ENCODE data around the gene CC2D2A.
"Not testable (repeated sequence)": the region's sequence is repeated elsewhere in the genome, so short reads cannot be mapped to it uniquely, and the experiment has no call there.

Gene CC2D2A

DNA sequence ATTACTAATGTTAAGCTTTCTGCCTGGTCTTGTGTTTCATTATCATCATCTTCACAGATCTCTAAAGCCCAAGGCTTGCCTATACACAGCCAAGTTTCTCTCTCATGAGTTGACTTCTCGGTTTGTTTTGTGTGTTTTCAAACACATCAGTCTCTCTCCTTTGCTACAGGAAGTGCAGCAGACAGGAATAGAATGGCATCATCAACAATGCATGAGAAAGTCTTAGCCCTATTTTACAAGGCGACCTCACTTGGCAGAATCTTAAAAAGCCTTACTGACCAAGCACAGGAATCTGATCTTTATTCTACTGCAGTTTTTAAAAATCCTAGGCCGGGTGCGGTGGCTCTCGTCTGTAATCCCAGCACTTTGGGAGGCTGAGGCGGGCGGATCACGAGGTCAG, 36.8 kb downstream of the CC2D2A start:
- Histone ChIP-seq H3K4me1 (ENCODE audit: control insufficient read depth in 5 of 5, insufficient read depth in 5 of 5, low read length in 5 of 5) (no peaks in the 10 kb centered on the region), H3K27me3 (ENCODE audit: control insufficient read depth in 5 of 5, insufficient read depth in 4 of 5, low read length in 5 of 5) (no peaks in the 10 kb centered on the region), H3K4me3 (ENCODE audit: low read depth in 1 of 5, low read length in 5 of 5) (no peak overlapping the region), H3K9me3 (ENCODE audit: control insufficient read depth in 5 of 5, low read length in 5 of 5) (no peaks in the 10 kb centered on the region), H3K36me3 (ENCODE audit: control insufficient read depth in 5 of 5, insufficient read depth in 5 of 5, low read length in 5 of 5) (peaks cover 14 to 42% (median 21%) of the 10 kb centered on the region in 5 donors), H3K27ac (ENCODE audit: low read depth, low read length) (no peak overlapping the region), H3K9ac (ENCODE audit: low read length in 5 of 5) (no peak overlapping the region)

DNA sequence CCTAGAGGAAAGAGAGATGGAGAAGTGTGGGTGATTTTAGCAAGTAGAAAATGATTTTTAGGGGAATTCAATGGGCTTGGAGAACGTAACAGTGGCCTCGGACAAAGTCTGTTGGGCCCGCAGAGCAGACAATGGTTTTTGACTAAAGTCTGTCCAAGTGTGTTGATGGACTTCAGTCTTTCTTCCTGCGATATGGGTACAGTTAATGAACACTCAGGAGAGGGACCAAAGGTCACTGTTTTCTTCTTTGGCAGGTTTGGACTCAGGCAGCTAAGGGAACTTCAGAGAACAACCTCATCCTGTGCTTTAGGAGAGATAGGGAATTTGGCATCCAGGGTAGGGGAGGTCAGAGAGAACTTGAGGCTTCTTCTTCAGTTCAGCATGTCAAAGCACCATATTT, 38.0 kb downstream of the CC2D2A start:
- Histone ChIP-seq H3K4me1 (ENCODE audit: control insufficient read depth in 5 of 5, insufficient read depth in 5 of 5, low read length in 5 of 5) (no peaks in the 10 kb centered on the region), H3K27ac (ENCODE audit: low read depth, low read length) (no peak overlapping the region), H3K4me3 (ENCODE audit: low read depth in 1 of 5, low read length in 5 of 5) (no peak overlapping the region), H3K9ac (ENCODE audit: low read length in 5 of 5) (no peak overlapping the region), H3K27me3 (ENCODE audit: control insufficient read depth in 5 of 5, insufficient read depth in 4 of 5, low read length in 5 of 5) (no peaks in the 10 kb centered on the region), H3K36me3 (ENCODE audit: control insufficient read depth in 5 of 5, insufficient read depth in 5 of 5, low read length in 5 of 5) (peaks cover 22 to 47% (median 26%) of the 10 kb centered on the region in 5 donors), H3K9me3 (ENCODE audit: control insufficient read depth in 5 of 5, low read length in 5 of 5) (no peaks in the 10 kb centered on the region)

DNA sequence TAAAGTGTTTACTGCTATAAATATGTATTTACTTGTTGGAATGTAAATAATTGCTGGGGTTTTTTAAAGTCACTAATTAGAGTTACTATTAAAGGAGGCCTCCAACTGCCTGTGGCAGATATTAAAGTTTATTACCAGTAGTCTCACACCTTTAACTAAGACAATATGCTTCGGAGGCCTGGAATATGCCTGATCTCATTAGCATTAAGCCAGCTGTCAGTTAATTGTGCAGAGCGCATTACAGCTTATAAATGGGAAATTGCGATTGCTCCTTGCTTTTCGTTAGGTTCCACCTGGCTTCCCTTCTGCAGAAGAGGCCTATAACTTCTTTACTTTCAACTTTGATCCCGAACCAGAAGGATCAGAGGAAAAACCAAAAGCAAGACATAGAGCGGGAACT, 41.3 kb downstream of the CC2D2A start:
- Histone ChIP-seq H3K27ac (ENCODE audit: low read depth, low read length) (no peak overlapping the region), H3K27me3 (ENCODE audit: control insufficient read depth in 5 of 5, insufficient read depth in 4 of 5, low read length in 5 of 5) (no peaks in the 10 kb centered on the region), H3K4me1 (ENCODE audit: control insufficient read depth in 5 of 5, insufficient read depth in 5 of 5, low read length in 5 of 5) (no peaks in the 10 kb centered on the region), H3K36me3 (ENCODE audit: control insufficient read depth in 5 of 5, insufficient read depth in 5 of 5, low read length in 5 of 5) (peaks cover 26 to 46% (median 29%) of the 10 kb centered on the region in 5 donors), H3K9me3 (ENCODE audit: control insufficient read depth in 5 of 5, low read length in 5 of 5) (no peaks in the 10 kb centered on the region), H3K4me3 (ENCODE audit: low read depth in 1 of 5, low read length in 5 of 5) (no peak overlapping the region), H3K9ac (ENCODE audit: low read length in 5 of 5) (no peak overlapping the region)

DNA sequence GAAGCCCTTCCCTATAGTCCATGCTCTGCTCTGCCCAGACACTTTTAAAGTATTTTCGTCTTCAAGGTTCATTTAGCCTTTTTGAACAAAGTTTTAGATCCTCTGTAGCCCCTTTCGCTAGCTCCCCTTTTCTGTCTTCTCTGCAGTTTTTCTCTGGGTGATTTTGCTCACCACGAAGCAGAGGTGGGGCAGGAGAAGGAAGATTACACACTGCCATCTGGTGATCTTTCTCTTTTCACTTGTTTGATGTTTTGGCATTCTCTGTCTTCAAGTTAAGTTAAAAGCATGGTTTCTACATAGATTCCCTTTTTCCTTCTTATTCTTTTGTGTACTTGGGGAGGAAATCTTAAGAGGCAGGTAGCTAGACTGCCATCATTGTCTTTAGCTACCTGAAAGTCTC, 43.9 kb downstream of the CC2D2A start:
- no peaks in the 10 kb centered on the region for H3K4me1 ChIP-seq (ENCODE audit: control insufficient read depth in 5 of 5, insufficient read depth in 5 of 5, low read length in 5 of 5)
- H3K9ac ChIP-seq (ENCODE audit: low read length in 5 of 5): no peak overlapping the region
- H3K36me3 ChIP-seq (ENCODE audit: control insufficient read depth in 5 of 5, insufficient read depth in 5 of 5, low read length in 5 of 5): peaks cover 25 to 50% (median 39%) of the 10 kb centered on the region in 5 donors
- H3K27me3 ChIP-seq (ENCODE audit: control insufficient read depth in 5 of 5, insufficient read depth in 4 of 5, low read length in 5 of 5): no peaks in the 10 kb centered on the region
- H3K27ac ChIP-seq (ENCODE audit: low read depth, low read length): no peak overlapping the region
- H3K9me3 ChIP-seq (ENCODE audit: control insufficient read depth in 5 of 5, low read length in 5 of 5): no peaks in the 10 kb centered on the region
- H3K4me3 ChIP-seq (ENCODE audit: low read depth in 1 of 5, low read length in 5 of 5): no peak overlapping the region

DNA sequence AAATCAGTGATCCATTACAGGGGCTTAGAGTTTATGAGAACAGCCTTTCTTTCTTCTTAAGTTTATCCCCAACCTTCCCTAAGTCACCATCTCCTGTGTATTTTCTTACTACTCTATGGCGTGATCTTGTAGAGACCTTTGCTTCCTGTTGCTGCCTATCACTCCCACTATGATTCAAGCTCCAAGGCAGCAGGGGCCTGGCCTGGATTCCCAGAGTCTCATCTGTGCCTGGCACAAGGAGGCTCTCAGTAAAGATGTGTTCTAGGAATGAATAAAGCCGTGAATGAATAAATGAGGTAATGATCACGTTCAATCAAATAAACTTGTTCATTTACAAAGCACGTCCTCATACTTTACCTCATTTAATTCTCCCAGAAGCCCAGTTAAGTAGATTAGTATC, 45.4 kb downstream of the CC2D2A start:
- Histone ChIP-seq H3K9me3 (ENCODE audit: control insufficient read depth in 5 of 5, low read length in 5 of 5) (no peaks in the 10 kb centered on the region), H3K4me1 (ENCODE audit: control insufficient read depth in 5 of 5, insufficient read depth in 5 of 5, low read length in 5 of 5) (no peaks in the 10 kb centered on the region), H3K27ac (ENCODE audit: low read depth, low read length) (no peak overlapping the region), H3K27me3 (ENCODE audit: control insufficient read depth in 5 of 5, insufficient read depth in 4 of 5, low read length in 5 of 5) (no peaks in the 10 kb centered on the region), H3K36me3 (ENCODE audit: control insufficient read depth in 5 of 5, insufficient read depth in 5 of 5, low read length in 5 of 5) (peaks cover 25 to 47% (median 33%) of the 10 kb centered on the region in 5 donors), H3K4me3 (ENCODE audit: low read depth in 1 of 5, low read length in 5 of 5) (no peak overlapping the region), H3K9ac (ENCODE audit: low read length in 5 of 5) (no peak overlapping the region)

DNA sequence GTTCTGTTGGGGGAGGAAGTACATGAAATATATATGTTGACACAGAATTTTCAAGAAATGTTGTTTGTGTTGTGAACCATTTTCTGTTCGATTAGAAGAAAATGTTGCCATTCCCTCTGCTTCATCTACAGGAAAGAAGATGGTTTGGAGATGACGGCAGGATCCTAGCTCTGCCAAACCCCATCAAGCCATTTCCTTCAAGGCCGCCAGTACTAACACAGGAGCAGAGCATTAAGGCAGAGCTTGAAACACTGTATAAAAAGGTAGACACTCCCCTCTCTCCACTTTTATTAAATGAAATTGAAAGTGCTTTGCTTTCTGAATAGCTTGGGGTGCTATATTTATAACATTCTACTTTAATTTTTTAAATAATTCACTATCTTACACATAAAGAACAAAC, 46.8 kb downstream of the CC2D2A start:
- peaks cover 19 to 40% (median 22%) of the 10 kb centered on the region in 5 donors for H3K36me3 ChIP-seq (ENCODE audit: control insufficient read depth in 5 of 5, insufficient read depth in 5 of 5, low read length in 5 of 5)
- no peak overlapping the region for H3K4me3 ChIP-seq (ENCODE audit: low read depth in 1 of 5, low read length in 5 of 5)
- no peak overlapping the region for H3K27ac ChIP-seq (ENCODE audit: low read depth, low read length)
- peaks cover 0 to 4% (median 0%) of the 10 kb centered on the region in 5 donors for H3K4me1 ChIP-seq (ENCODE audit: control insufficient read depth in 5 of 5, insufficient read depth in 5 of 5, low read length in 5 of 5)
- H3K27me3 ChIP-seq (ENCODE audit: control insufficient read depth in 5 of 5, insufficient read depth in 4 of 5, low read length in 5 of 5): no peaks in the 10 kb centered on the region
- H3K9me3 ChIP-seq (ENCODE audit: control insufficient read depth in 5 of 5, low read length in 5 of 5): no peaks in the 10 kb centered on the region
- H3K9ac ChIP-seq (ENCODE audit: low read length in 5 of 5): no peak overlapping the region

DNA sequence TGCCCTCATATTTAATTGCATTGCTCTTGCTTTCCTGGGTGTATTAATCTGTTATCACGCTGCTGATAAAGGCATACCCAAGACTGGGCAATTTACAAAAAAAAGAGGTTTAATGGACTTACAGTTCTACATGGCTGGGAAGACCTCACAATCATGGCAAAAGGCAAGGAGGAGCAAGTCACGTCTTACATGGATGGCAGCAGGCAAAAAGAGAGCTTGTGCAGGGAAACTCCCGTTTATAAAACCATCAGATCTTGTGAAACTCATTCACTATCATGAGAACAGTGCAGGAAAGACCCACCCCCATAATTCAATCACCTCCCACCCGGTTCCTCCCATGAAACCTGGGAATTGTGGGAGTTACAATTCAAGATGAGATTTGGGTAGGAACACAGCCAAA, 48.0 kb downstream of the CC2D2A start:
- H3K9me3 ChIP-seq (ENCODE audit: control insufficient read depth in 5 of 5, low read length in 5 of 5); H3K27me3 ChIP-seq (ENCODE audit: control insufficient read depth in 5 of 5, insufficient read depth in 4 of 5, low read length in 5 of 5); H3K4me1 ChIP-seq (ENCODE audit: control insufficient read depth in 5 of 5, insufficient read depth in 5 of 5, low read length in 5 of 5); H3K9ac ChIP-seq (ENCODE audit: low read length in 5 of 5); H3K27ac ChIP-seq (ENCODE audit: low read depth, low read length); H3K4me3 ChIP-seq (ENCODE audit: low read depth in 1 of 5, low read length in 5 of 5): not testable (repeated sequence)
- peaks cover 11 to 35% (median 16%) of the 10 kb centered on the region in 5 donors for H3K36me3 ChIP-seq (ENCODE audit: control insufficient read depth in 5 of 5, insufficient read depth in 5 of 5, low read length in 5 of 5)

DNA sequence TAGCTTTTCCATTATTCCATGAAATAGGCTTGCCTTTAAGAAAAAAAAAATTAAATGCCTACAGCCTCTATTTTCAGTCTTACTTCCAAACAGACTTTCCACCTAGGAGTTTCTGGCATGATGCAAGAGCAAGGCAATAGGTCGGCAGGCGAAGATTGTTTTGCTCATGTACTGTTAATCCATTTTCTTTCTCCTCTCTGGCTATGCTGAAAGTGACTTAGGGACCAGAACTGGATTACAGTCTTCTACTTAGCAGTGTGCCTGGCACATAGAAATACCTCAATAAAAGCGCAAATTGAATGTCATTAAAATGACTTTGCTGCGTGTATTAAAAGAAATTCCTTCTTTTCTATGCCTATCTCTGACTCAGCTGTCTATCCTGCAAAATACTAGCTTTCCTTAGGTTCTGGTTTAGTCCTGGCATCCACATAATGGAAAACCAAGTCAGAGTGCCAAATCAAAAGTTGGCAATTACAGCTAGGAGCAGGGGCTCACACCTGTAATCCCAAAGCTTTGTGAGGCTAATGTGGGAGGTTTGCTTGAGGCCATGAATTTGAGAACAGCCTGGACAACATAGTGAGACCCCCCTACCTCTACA, 51.9 kb downstream of the CC2D2A start:
- H3K4me3 ChIP-seq (ENCODE audit: low read depth in 1 of 5, low read length in 5 of 5): no peak overlapping the region
- H3K27me3 ChIP-seq (ENCODE audit: control insufficient read depth in 5 of 5, insufficient read depth in 4 of 5, low read length in 5 of 5): no peaks in the 10 kb centered on the region
- H3K9me3 ChIP-seq (ENCODE audit: control insufficient read depth in 5 of 5, low read length in 5 of 5): no peaks in the 10 kb centered on the region
- H3K27ac ChIP-seq (ENCODE audit: low read depth, low read length): no peak overlapping the region
- no peak overlapping the region for H3K9ac ChIP-seq (ENCODE audit: low read length in 5 of 5)
- peaks cover 0 to 8% (median 0%) of the 10 kb centered on the region in 5 donors for H3K4me1 ChIP-seq (ENCODE audit: control insufficient read depth in 5 of 5, insufficient read depth in 5 of 5, low read length in 5 of 5)
- H3K36me3 ChIP-seq (ENCODE audit: control insufficient read depth in 5 of 5, insufficient read depth in 5 of 5, low read length in 5 of 5): peaks cover 6 to 29% (median 9%) of the 10 kb centered on the region in 5 donors

DNA sequence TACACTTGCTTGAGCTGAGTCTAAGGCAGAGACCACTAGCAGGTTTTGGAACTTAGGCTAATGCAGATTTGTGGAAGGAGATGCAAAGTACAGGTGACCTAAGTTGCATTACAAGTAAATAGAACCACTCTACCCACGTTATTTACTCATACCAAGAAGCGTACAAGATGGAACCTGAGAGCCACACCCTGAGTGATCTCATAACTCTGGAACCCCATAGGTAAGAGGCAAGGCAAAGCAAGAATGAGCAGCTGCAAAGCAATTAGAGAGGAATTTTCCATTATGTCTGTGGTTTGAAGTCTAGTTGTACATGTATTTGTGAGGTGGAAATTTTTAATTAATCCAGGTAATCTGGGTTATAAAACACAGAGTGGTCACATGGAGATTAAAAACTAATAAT, 55.4 kb downstream of the CC2D2A start:
- H3K4me3 ChIP-seq (ENCODE audit: low read depth in 1 of 5, low read length in 5 of 5): no peak overlapping the region
- no peaks in the 10 kb centered on the region for H3K27me3 ChIP-seq (ENCODE audit: control insufficient read depth in 5 of 5, insufficient read depth in 4 of 5, low read length in 5 of 5)
- peaks cover 3 to 23% (median 10%) of the 10 kb centered on the region in 5 donors for H3K36me3 ChIP-seq (ENCODE audit: control insufficient read depth in 5 of 5, insufficient read depth in 5 of 5, low read length in 5 of 5)
- no peak overlapping the region for H3K9ac ChIP-seq (ENCODE audit: low read length in 5 of 5)
- H3K9me3 ChIP-seq (ENCODE audit: control insufficient read depth in 5 of 5, low read length in 5 of 5): no peaks in the 10 kb centered on the region
- peaks cover 0 to 8% (median 0%) of the 10 kb centered on the region in 5 donors for H3K4me1 ChIP-seq (ENCODE audit: control insufficient read depth in 5 of 5, insufficient read depth in 5 of 5, low read length in 5 of 5)
- no peak overlapping the region for H3K27ac ChIP-seq (ENCODE audit: low read depth, low read length)

DNA sequence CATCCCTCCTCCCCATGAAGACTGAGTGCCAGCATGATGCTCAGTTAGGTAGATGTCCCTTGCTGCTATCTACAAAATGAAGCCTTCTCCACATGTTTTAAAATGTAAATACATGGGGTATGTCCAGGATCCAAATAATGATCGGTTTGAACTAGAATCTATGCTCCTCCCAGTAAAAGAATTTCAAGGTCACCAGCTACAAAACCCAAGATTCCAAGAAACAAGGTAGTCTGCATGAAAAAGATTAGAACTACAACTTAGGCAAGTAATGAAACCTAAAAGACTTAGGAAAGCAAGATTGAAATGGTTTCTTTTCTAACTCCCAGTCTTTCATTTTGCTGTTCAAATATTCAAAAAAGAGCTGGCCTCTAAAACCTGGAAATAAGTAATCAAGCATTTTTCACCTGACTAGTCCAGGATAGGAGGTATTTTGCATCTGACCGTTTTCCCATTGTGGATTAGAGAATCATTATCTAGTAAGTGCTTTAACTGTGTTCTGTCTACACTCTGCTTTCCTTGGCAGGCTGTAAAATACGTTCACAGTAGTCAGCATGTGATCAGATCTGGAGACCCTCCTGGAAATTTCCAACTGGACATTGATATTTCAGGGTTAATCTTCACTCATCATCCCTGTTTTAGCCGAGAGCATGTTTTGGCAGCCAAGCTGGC, 57.4 kb downstream of the CC2D2A start:
- no peak overlapping the region for H3K27ac ChIP-seq (ENCODE audit: low read depth, low read length)
- peaks cover 7 to 23% (median 14%) of the 10 kb centered on the region in 5 donors for H3K36me3 ChIP-seq (ENCODE audit: control insufficient read depth in 5 of 5, insufficient read depth in 5 of 5, low read length in 5 of 5)
- no peaks in the 10 kb centered on the region for H3K27me3 ChIP-seq (ENCODE audit: control insufficient read depth in 5 of 5, insufficient read depth in 4 of 5, low read length in 5 of 5)
- no peak overlapping the region for H3K9ac ChIP-seq (ENCODE audit: low read length in 5 of 5)
- no peaks in the 10 kb centered on the region for H3K4me1 ChIP-seq (ENCODE audit: control insufficient read depth in 5 of 5, insufficient read depth in 5 of 5, low read length in 5 of 5)
- H3K4me3 ChIP-seq (ENCODE audit: low read depth in 1 of 5, low read length in 5 of 5): no peak overlapping the region
- no peaks in the 10 kb centered on the region for H3K9me3 ChIP-seq (ENCODE audit: control insufficient read depth in 5 of 5, low read length in 5 of 5)
